Measurements from ENCODE around the gene RBFOX2. TPM values are rescaled to one million over a fixed set of nuclear protein-coding genes. Genes with fewer than 3 reads are reported as not detected.

Gene RBFOX2
- total RNA-seq, 1 donor from 2014 or later: 147 TPM

DNA sequence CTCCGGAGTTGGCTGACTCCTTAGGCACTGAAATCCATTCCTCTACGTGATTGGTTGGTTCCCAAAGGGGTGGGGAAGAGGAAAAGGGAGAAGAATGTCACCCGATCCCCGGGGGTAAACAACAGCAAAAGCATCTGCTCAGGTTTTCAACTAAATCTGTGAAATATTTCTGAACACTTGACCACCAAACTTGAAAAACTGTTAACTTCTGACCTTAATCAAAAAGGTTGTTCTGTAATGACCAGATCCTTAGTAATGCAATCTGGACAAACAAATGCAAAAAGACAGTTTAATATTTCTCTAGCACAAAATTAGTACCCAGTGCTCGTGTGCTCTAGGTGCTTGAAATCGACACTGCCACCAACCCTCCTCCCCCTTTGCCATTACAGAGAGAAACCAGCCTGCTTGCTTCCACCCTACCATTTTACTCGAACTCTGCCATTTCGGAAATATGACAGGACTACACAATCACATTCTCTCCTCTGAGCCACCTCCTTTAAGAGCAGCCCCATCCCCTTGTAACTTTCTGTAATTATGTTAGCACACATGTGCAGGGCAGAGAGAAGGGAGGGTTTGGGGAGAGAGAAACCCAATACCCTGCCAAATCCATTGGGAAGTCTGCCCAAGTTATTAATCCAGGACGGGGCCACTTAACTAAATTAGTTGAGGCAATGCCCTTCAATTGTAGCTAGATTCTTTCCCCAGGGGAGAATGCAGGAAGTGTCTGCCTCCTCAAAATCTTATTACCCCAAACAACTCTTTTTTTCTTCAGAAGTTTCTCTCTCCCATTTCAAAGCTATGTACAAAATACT, 113.8 kb downstream of the RBFOX2 start:
- H3K27ac Mint-ChIP-seq (ENCODE audit: unreplicated experiment): peak overlapping the region; percentile 79
- no peaks in the 10 kb centered on the region for H3K27me3 Mint-ChIP-seq (ENCODE audit: low read depth)
- no peaks in the 10 kb centered on the region for H3K9me3 Mint-ChIP-seq (ENCODE audit: low read depth)
- TF ChIP-seq, protein P1, sequence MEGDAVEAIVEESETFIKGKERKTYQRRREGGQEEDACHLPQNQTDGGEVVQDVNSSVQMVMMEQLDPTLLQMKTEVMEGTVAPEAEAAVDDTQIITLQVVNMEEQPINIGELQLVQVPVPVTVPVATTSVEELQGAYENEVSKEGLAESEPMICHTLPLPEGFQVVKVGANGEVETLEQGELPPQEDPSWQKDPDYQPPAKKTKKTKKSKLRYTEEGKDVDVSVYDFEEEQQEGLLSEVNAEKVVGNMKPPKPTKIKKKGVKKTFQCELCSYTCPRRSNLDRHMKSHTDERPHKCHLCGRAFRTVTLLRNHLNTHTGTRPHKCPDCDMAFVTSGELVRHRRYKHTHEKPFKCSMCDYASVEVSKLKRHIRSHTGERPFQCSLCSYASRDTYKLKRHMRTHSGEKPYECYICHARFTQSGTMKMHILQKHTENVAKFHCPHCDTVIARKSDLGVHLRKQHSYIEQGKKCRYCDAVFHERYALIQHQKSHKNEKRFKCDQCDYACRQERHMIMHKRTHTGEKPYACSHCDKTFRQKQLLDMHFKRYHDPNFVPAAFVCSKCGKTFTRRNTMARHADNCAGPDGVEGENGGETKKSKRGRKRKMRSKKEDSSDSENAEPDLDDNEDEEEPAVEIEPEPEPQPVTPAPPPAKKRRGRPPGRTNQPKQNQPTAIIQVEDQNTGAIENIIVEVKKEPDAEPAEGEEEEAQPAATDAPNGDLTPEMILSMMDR (IDR thresholded peaks at IDR 0.05): no peak
- H3K4me3 Mint-ChIP-seq (ENCODE audit: unreplicated experiment): peak overlapping the region; percentile 76
- DNase-seq (ENCODE audit: low spot score): no peak
- peaks cover 44% of the 10 kb centered on the region for H3K4me1 Mint-ChIP-seq (ENCODE audit: low read depth)
- H3K36me3 Mint-ChIP-seq (ENCODE audit: low read depth): no peaks in the 10 kb centered on the region

DNA sequence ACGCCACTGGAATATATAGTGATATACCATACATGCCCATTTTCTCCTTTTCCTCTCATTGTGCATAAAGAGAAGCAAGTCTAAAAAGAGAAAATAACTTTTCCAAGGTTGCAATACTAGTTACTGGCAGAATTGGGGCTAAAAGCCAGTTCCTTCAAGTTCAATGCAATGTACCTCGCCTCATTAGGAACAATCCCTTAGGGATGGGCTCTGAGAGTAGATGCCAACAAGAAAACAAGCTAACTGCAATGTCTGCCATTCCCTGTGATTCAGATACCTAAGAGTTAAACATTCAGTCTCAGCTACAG, 114.3 kb downstream of the RBFOX2 start:
- Mint-ChIP-seq H3K36me3 (ENCODE audit: low read depth) (no peaks in the 10 kb centered on the region), H3K4me3 (ENCODE audit: unreplicated experiment) (peak overlapping the region; percentile 76), H3K9me3 (ENCODE audit: low read depth) (no peaks in the 10 kb centered on the region), H3K27ac (ENCODE audit: unreplicated experiment) (peak overlapping the region; percentile 79), H3K4me1 (ENCODE audit: low read depth) (peaks cover 46% of the 10 kb centered on the region), H3K27me3 (ENCODE audit: low read depth) (no peaks in the 10 kb centered on the region)
- TF ChIP-seq, protein P1 (IDR thresholded peaks at IDR 0.05): no peak
- no peak for DNase-seq (ENCODE audit: low spot score)

DNA sequence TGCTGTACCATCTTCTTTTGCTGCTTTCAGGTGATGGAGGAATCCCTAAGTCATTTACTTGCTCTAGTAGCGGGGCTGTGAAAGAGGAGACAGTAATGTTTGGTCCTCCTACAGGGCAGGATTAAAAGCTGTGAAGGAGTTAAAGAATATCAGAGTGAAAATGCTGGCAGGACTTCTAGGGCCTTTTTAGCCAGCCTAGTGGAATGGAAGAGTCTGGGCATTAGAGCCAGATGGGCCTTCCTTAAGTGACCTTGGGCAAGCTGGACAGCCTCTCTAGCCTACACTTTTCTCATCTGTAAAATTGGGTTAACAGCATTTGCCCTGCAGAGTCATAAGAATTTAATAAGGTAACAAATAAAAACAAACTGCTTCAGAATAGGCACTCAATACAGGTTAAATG, 114.7 kb downstream of the RBFOX2 start:
- Mint-ChIP-seq H3K27ac (ENCODE audit: unreplicated experiment) (peak overlapping the region; percentile 79), H3K4me1 (ENCODE audit: low read depth) (peaks cover 46% of the 10 kb centered on the region), H3K27me3 (ENCODE audit: low read depth) (no peaks in the 10 kb centered on the region), H3K36me3 (ENCODE audit: low read depth) (no peaks in the 10 kb centered on the region), H3K9me3 (ENCODE audit: low read depth) (no peaks in the 10 kb centered on the region), H3K4me3 (ENCODE audit: unreplicated experiment) (no peak overlapping the region)
- TF ChIP-seq, protein P1 (IDR thresholded peaks at IDR 0.05): no peak
- no peak for DNase-seq (ENCODE audit: low spot score)

DNA sequence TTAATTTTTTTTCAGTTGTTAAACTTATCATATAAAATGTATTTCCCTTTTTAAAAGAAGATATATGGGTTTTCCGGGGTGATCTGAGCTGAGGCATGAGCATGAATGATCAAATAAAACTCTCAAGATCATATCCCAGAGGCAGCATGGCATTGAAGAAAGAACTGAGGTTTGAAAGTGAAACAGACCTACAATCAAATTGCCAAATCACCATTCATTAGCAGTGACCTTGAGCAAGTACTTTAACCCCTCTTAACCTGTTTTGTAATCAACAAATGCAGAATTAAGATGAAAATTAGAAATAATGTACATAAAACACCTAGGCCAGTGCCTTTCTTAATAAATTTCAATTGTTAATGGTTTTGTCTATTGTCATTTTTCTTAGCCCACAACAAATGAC, 116.0 kb downstream of the RBFOX2 start:
- H3K36me3 Mint-ChIP-seq (ENCODE audit: low read depth): no peaks in the 10 kb centered on the region
- no peaks in the 10 kb centered on the region for H3K27me3 Mint-ChIP-seq (ENCODE audit: low read depth)
- H3K9me3 Mint-ChIP-seq (ENCODE audit: low read depth): no peaks in the 10 kb centered on the region
- no peak overlapping the region for H3K27ac Mint-ChIP-seq (ENCODE audit: unreplicated experiment)
- TF ChIP-seq, protein P1 (IDR thresholded peaks at IDR 0.05): no peak
- no peak overlapping the region for H3K4me3 Mint-ChIP-seq (ENCODE audit: unreplicated experiment)
- peaks cover 42% of the 10 kb centered on the region for H3K4me1 Mint-ChIP-seq (ENCODE audit: low read depth)
- no peak for DNase-seq (ENCODE audit: low spot score)

DNA sequence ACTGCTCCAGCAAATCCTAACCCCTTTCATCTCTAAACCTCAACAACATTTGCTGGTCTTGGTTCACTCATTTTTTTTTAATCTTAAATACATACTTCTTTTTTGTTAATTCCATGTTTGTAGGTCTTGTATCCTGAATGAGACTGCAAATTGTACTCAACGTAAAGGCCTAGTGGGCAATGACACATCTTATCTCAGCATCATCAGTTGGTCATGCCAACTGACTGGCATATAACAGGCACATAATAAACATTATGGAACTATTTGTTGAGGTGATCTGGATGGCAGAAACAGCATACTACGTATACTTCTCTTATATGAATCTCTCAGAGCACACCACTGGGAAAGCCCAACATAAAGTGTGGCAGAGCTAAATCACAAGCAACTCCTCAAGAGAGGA, 116.7 kb downstream of the RBFOX2 start:
- TF ChIP-seq, protein P1 (IDR thresholded peaks at IDR 0.05): no peak
- no peaks in the 10 kb centered on the region for H3K27me3 Mint-ChIP-seq (ENCODE audit: low read depth)
- H3K4me3 Mint-ChIP-seq (ENCODE audit: unreplicated experiment): no peak overlapping the region
- no peaks in the 10 kb centered on the region for H3K36me3 Mint-ChIP-seq (ENCODE audit: low read depth)
- DNase-seq (ENCODE audit: low spot score): no peak
- no peak overlapping the region for H3K27ac Mint-ChIP-seq (ENCODE audit: unreplicated experiment)
- peaks cover 42% of the 10 kb centered on the region for H3K4me1 Mint-ChIP-seq (ENCODE audit: low read depth)
- H3K9me3 Mint-ChIP-seq (ENCODE audit: low read depth): no peaks in the 10 kb centered on the region

Measured in chondrocyte (in vitro differentiated cells).